H9 (cell line): ENCODE measurements around the gene RCOR2. TPM values are rescaled to one million over a fixed set of nuclear protein-coding genes. Genes with fewer than 3 reads are reported as not detected.
A peak's percentile ranks its signal among the peaks of the same experiment; 100 is the strongest.

Experiments
- DNase-seq: peaks from one replicate; pipeline ENCODE4 v3.0.0-alpha.2; 2017
- H2AFZ ChIP-seq: one replicate; pipeline ENCODE4 v1.6.1; 2013; ENCODE audit warnings: mild to moderate bottlenecking, low read length, control low read depth, moderate library complexity
- H2AK5ac ChIP-seq: 2 replicates; pipeline ENCODE4 v1.6.1; 2013; ENCODE audit warnings: low read length, control low read depth, mixed read lengths; ENCODE audit not compliant: insufficient read length
- H2BK120ac ChIP-seq: one replicate; pipeline ENCODE4 v1.6.1; 2013; ENCODE audit warnings: low read depth, mild to moderate bottlenecking, low read length, control low read depth, inconsistent platforms; ENCODE audit not compliant: poor library complexity, severe bottlenecking
- H2BK12ac ChIP-seq: 2 replicates; pipeline ENCODE4 v1.6.1; 2013; ENCODE audit warnings: low read length, control low read depth, mixed read lengths, low read depth; ENCODE audit not compliant: insufficient read length
- H2BK15ac ChIP-seq: 2 replicates; pipeline ENCODE4 v1.6.1; 2013; ENCODE audit warnings: low read depth, low read length, control low read depth
- H2BK20ac ChIP-seq: one replicate; pipeline ENCODE4 v1.6.1; 2013; ENCODE audit warnings: low read depth, mild to moderate bottlenecking, low read length, control low read depth, inconsistent platforms; ENCODE audit not compliant: poor library complexity, severe bottlenecking
- H2BK5ac ChIP-seq: 2 replicates; pipeline ENCODE4 v1.6.1; 2013; ENCODE audit warnings: low read length, control low read depth, mixed read lengths; ENCODE audit not compliant: insufficient read length
- H3K14ac ChIP-seq: 2 replicates; pipeline ENCODE4 v1.6.1; 2013; ENCODE audit warnings: low read length, control low read depth; ENCODE audit not compliant: insufficient read depth
- H3K18ac ChIP-seq: 2 replicates; pipeline ENCODE4 v1.6.1; 2013; ENCODE audit warnings: low read depth, mild to moderate bottlenecking, mixed read lengths, low read length, control low read depth; ENCODE audit not compliant: insufficient read length
- H3K23ac ChIP-seq: 2 replicates; pipeline ENCODE4 v1.6.1; 2013; ENCODE audit warnings: low read length, control low read depth, mixed read lengths, low read depth; ENCODE audit not compliant: insufficient read length
- H3K23me2 ChIP-seq: 2 replicates; pipeline ENCODE4 v1.6.1; 2013; ENCODE audit warnings: low read depth, mild to moderate bottlenecking, mixed read lengths, low read length, control low read depth; ENCODE audit not compliant: insufficient read length, poor library complexity, severe bottlenecking
- H3K27ac ChIP-seq: 2 replicates; pipeline ENCODE4 v1.5.1; 2013; ENCODE audit warnings: low read length, control low read depth, mixed read lengths, low read depth; ENCODE audit not compliant: insufficient read length
- H3K27me3 ChIP-seq: 2 replicates; pipeline ENCODE4 v1.6.1; 2013; ENCODE audit warnings: low read length, control low read depth, inconsistent platforms; ENCODE audit not compliant: insufficient read depth
- H3K4ac ChIP-seq: 2 replicates; pipeline ENCODE4 v1.6.1; 2013; ENCODE audit warnings: low read depth, mild to moderate bottlenecking, control low read depth, inconsistent platforms, low read length, moderate library complexity
- H3K4me1 ChIP-seq: 2 replicates; pipeline ENCODE4 v1.6.1; 2013; ENCODE audit warnings: low read length, control low read depth, inconsistent platforms; ENCODE audit not compliant: insufficient read depth
- H3K4me2 ChIP-seq: 2 replicates; pipeline ENCODE4 v1.6.1; 2013; ENCODE audit warnings: low read length, control low read depth, mixed read lengths; ENCODE audit not compliant: insufficient read length, insufficient read depth
- H3K56ac ChIP-seq: 2 replicates; pipeline ENCODE4 v1.6.1; 2013; ENCODE audit warnings: low read depth, mild to moderate bottlenecking, mixed read lengths, low read length, control low read depth; ENCODE audit not compliant: insufficient read length
- H3K79me1 ChIP-seq: 2 replicates; pipeline ENCODE4 v1.6.1; 2013; ENCODE audit warnings: low read depth, mild to moderate bottlenecking, moderate library complexity, low read length, control low read depth, inconsistent platforms; ENCODE audit not compliant: insufficient read depth, poor library complexity, severe bottlenecking
- H3K79me2 ChIP-seq: 2 replicates; pipeline ENCODE4 v1.6.1; 2013; ENCODE audit warnings: low read length, control low read depth, inconsistent platforms; ENCODE audit not compliant: insufficient read depth
- H3K9ac ChIP-seq: 2 replicates; pipeline ENCODE4 v1.6.1; 2013; ENCODE audit warnings: low read length, control low read depth, mixed read lengths; ENCODE audit not compliant: insufficient read length; ENCODE audit errors: extremely low read depth
- H3K9me3 ChIP-seq: one replicate; pipeline ENCODE4 v1.6.1; 2013; ENCODE audit warnings: low read depth, low read length, inconsistent platforms; ENCODE audit not compliant: control insufficient read depth
- H3T11ph ChIP-seq: one replicate; pipeline ENCODE4 v1.6.1; 2013; ENCODE audit warnings: mild to moderate bottlenecking, low read length, control low read depth, inconsistent platforms
- H4K20me1 ChIP-seq: one replicate; pipeline ENCODE4 v1.6.1; 2013; ENCODE audit not compliant: control insufficient read depth, insufficient read length, insufficient read depth
- H4K5ac ChIP-seq: 2 replicates; pipeline ENCODE4 v1.6.1; 2013; ENCODE audit warnings: low read depth, mild to moderate bottlenecking, mixed read lengths, low read length, control low read depth; ENCODE audit not compliant: insufficient read length
- H4K8ac ChIP-seq: replicated peaks from 2 replicates; pipeline ENCODE4 v1.6.1; 2013; ENCODE audit warnings: low read length, control low read depth, mixed read lengths, low read depth; ENCODE audit not compliant: insufficient read length
- H4K91ac ChIP-seq: 2 replicates; pipeline ENCODE4 v1.6.1; 2013; ENCODE audit warnings: low read depth, mild to moderate bottlenecking, moderate library complexity, mixed read lengths, low read length, control low read depth; ENCODE audit not compliant: insufficient read length
- H3K27ac Mint-ChIP-seq, 3 experiments: 2 replicates in 2 of 3; 3 replicates in 1 of 3; pipeline ENCODE4 v1.8.0; 2020 to 2021; ENCODE audit warnings: mixed read lengths in 3 of 3, mild to moderate bottlenecking in 1 of 3, moderate library complexity in 1 of 3
- H3K27me3 Mint-ChIP-seq: 2 replicates; pipeline ENCODE4 v1.8.0; 2021; ENCODE audit warnings: low read depth, mild to moderate bottlenecking, moderate library complexity, mixed read lengths
- H3K36me3 Mint-ChIP-seq, 3 experiments: 2 replicates in 2 of 3; 3 replicates in 1 of 3; pipeline ENCODE4 v1.8.0; 2020 to 2021; ENCODE audit warnings: low read depth in 3 of 3, mixed read lengths in 3 of 3; ENCODE audit not compliant: insufficient read depth in 1 of 3
- H3K4me1 Mint-ChIP-seq, 2 experiments: 2 replicates each; pipeline ENCODE4 v1.8.0; 2020; ENCODE audit warnings: mixed read lengths in 2 of 2
- H3K4me3 Mint-ChIP-seq, 2 experiments: 2 replicates in 1 of 2; 3 replicates in 1 of 2; pipeline ENCODE4 v1.8.0; 2020 to 2021; ENCODE audit warnings: mild to moderate bottlenecking in 2 of 2, mixed read lengths in 2 of 2, moderate library complexity in 1 of 2
- H3K9me3 Mint-ChIP-seq, 2 experiments: 2 replicates in 1 of 2; 3 replicates in 1 of 2; pipeline ENCODE4 v1.8.0; 2020; ENCODE audit warnings: mild to moderate bottlenecking in 2 of 2, mixed read lengths in 2 of 2, moderate library complexity in 1 of 2
- CTCF ChIP-seq: fragments of 200-600 bp; sonication (generic); conservative IDR thresholded peaks from 3 replicates; pipeline ENCODE4 v1.8.0; 2021; ENCODE audit warnings: antibody characterized with exemption, mild to moderate bottlenecking
- WGBS: extraction: QIAGEN DNeasy Blood & Tissue Kit; methylation state at CpG from one replicate; pipeline ENCODE4 v1.1.7; 2013; ENCODE audit warnings: missing lambda C conversion rate, low lambda C conversion rate, mixed read lengths; ENCODE audit not compliant: insufficient read length; ENCODE audit errors: extremely low coverage; 5-methylcytosine and 5-hydroxymethylcytosine counted together
- total RNA-seq: library from RNA; stranded (reverse); gene quantifications from 2 replicates; pipeline ENCODE4 v1.2.1, GENCODE V29; 2021

RCOR2 gene
- total RNA-seq, 1 experiment from 2014 or later: 118 TPM

GRCh38 chr11:63940786-63941185 is 23.8 kb upstream of the RCOR2 start:
- H3K79me2 ChIP-seq: peaks cover 7% of the 10 kb centered on the region; the same call in 1 of the 2 replicates
- no peak overlapping the region for H4K8ac ChIP-seq
- no peak for TF ChIP-seq CTCF
- Mint-ChIP-seq H3K36me3 (peaks cover 0 to 9% (median 5%) of the 10 kb centered on the region in 3 experiments; a peak in 5 of 7 replicates), H3K4me3 (peak overlapping the region; percentile 47 to 85; a peak in 3 of 5 replicates), H3K27me3 (no peaks in the 10 kb centered on the region; the same call in 1 of the 2 replicates), H3K27ac (peak overlapping the region in 1 of 3 experiments; percentile 18; a peak in 1 of 7 replicates), H3K4me1 (peaks cover 15 to 22% of the 10 kb centered on the region in 2 experiments), H3K9me3 (no peaks in the 10 kb centered on the region; a peak in 1 of 5 replicates)
- H3K4me2 ChIP-seq: no peak overlapping the region
- peaks cover 9% of the 10 kb centered on the region for H3K79me1 ChIP-seq
- H2AK5ac ChIP-seq: no peak overlapping the region
- no peaks in the 10 kb centered on the region for H4K20me1 ChIP-seq
- H3K18ac ChIP-seq: no peak overlapping the region
- no peak overlapping the region for H3K27ac ChIP-seq
- no peak overlapping the region for H2BK15ac ChIP-seq
- no peak overlapping the region for H3K14ac ChIP-seq
- no peaks in the 10 kb centered on the region for H3K27me3 ChIP-seq
- no peak overlapping the region for H3K4ac ChIP-seq
- H2BK20ac ChIP-seq: no peak overlapping the region
- H2BK120ac ChIP-seq: no peak overlapping the region
- no peak overlapping the region for H2BK5ac ChIP-seq
- whole genome bisulfite sequencing: no CpG with 5 or more reads among the region's 6 CpGs
- DNase-seq: no peak
- H3K9me3 ChIP-seq: no peaks in the 10 kb centered on the region
- no peak overlapping the region for H3T11ph ChIP-seq
- H4K91ac ChIP-seq: no peak overlapping the region
- H3K56ac ChIP-seq: no peak overlapping the region
- H2BK12ac ChIP-seq: no peak overlapping the region
- no peak overlapping the region for H4K5ac ChIP-seq
- H3K9ac ChIP-seq: no peak overlapping the region
- H3K23ac ChIP-seq: no peak overlapping the region
- H3K23me2 ChIP-seq: peaks cover 11% of the 10 kb centered on the region
- no peak overlapping the region for H2AFZ ChIP-seq
- H3K4me1 ChIP-seq: no peaks in the 10 kb centered on the region
